ENCODE results near the gene DTX1. TPM values are rescaled to one million over a fixed set of nuclear protein-coding genes. Genes with fewer than 3 reads are reported as not detected.
A peak's percentile ranks its signal among the peaks of the same experiment; 100 is the strongest.

DTX1 gene
- total and polyA plus RNA-seq, 5 donors from 2014 or later: 0.64 to 7.8 (median 0.95) TPM

DNA sequence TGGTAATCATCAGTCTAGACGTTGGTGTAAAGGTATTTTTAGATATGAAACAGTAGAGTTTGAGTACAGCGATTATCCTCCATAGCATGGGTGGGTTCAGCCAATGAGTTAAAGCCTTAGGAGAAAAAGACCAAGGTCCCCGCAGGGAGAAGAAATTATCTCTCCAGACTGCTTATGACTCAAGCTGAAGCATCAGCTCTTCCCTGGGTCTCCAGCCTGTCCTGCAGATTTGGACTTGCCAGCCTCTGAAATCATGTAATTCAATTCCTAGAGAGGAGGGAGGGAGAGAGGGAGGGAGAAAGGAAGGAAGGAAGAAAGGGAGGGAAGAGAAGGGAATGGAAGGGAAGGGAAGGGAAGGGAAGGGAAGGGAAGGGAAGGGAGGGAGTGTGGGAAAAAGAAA, 12.0 kb upstream of the DTX1 start:
- ATAC-seq (ENCODE audit: low read depth in 2 of 2) (no peak), DNase-seq (no peak)
- Mint-ChIP-seq H3K27ac (no peak overlapping the region), H3K36me3 (no peaks in the 10 kb centered on the region), H3K27me3 (peaks cover 15% of the 10 kb centered on the region), H3K4me3 (no peak overlapping the region), H3K9me3 (no peaks in the 10 kb centered on the region), H3K4me1 (peaks cover 0 to 9% (median 2%) of the 10 kb centered on the region in 4 donors)
- H3K27me3 ChIP-seq (ENCODE audit: control insufficient read depth, insufficient read depth, low read length): peaks cover 2% of the 10 kb centered on the region
- H3K9me3 ChIP-seq (ENCODE audit: control insufficient read depth in 2 of 2, low read length in 2 of 2): no peaks in the 10 kb centered on the region
- H3K4me3 ChIP-seq (ENCODE audit: low read depth, low read length): no peak overlapping the region
- peaks cover 5% of the 10 kb centered on the region for H3K4me1 ChIP-seq (ENCODE audit: control insufficient read depth, insufficient read depth, low read length, poor library complexity, severe bottlenecking)
- no peaks in the 10 kb centered on the region for H3K36me3 ChIP-seq (ENCODE audit: control insufficient read depth, insufficient read depth, low read length)
- no peak overlapping the region for H3K27ac ChIP-seq (ENCODE audit: insufficient read depth, low read length, poor library complexity, severe bottlenecking)

GRCh38 chr12:113048716-113049127, 7.8 kb upstream of the DTX1 start:
- Mint-ChIP-seq H3K27me3 (peaks cover 8% of the 10 kb centered on the region), H3K27ac (no peak overlapping the region), H3K36me3 (no peaks in the 10 kb centered on the region), H3K9me3 (no peaks in the 10 kb centered on the region), H3K4me3 (no peak overlapping the region), H3K4me1 (peaks cover 0 to 36% (median 14%) of the 10 kb centered on the region in 4 donors)
- peak; percentile 74 to 78 for ATAC-seq (ENCODE audit: low read depth in 2 of 2)
- peaks cover 5% of the 10 kb centered on the region for H3K4me1 ChIP-seq (ENCODE audit: control insufficient read depth, insufficient read depth, low read length, poor library complexity, severe bottlenecking)
- peak; percentile 39 to 72 (median 65) for DNase-seq
- H3K27me3 ChIP-seq (ENCODE audit: control insufficient read depth, insufficient read depth, low read length): peaks cover 2% of the 10 kb centered on the region
- H3K4me3 ChIP-seq (ENCODE audit: low read depth, low read length): no peak overlapping the region
- H3K36me3 ChIP-seq (ENCODE audit: control insufficient read depth, insufficient read depth, low read length): no peaks in the 10 kb centered on the region
- no peak overlapping the region for H3K27ac ChIP-seq (ENCODE audit: insufficient read depth, low read length, poor library complexity, severe bottlenecking)
- no peaks in the 10 kb centered on the region for H3K9me3 ChIP-seq (ENCODE audit: control insufficient read depth in 2 of 2, low read length in 2 of 2)

DNA sequence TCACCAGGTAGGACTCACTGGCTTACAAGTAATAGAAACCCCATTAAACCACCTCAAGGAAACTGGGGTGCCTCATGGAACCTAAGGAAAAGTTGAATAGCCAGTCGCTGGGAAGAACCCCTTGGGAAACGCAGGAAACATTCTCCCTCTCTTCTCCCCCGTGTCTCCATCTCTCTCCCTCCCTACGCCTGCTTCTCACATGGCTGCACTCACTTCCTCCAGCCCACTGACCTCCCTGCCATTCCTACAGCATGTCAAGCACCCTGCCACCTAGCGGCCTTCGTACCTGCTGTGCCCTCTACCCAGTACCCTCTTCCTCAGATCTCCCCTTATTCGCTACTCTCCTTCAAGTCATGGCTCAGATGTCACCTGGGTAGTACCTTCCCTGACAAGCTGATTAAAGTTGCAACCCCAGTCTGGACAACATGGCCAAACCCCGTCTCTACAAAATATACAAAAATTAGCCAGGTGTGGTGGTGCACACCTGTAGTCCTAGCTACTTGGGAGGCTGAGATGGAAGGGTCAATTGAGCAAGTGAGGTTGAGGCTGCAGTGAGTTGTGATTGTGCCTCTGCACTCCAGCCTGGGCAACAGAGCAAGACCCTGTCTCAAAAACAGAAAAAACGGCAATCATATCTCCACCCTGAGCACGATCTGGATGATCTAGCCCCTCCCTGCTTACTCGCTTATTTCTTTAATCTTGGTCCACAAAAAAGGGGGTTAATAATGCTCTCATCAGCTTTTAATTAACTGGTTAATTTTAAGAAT, 6.4 kb upstream of the DTX1 start:
- ATAC-seq (ENCODE audit: low read depth in 2 of 2): no peak
- peaks cover 11% of the 10 kb centered on the region for H3K27me3 Mint-ChIP-seq

DNA sequence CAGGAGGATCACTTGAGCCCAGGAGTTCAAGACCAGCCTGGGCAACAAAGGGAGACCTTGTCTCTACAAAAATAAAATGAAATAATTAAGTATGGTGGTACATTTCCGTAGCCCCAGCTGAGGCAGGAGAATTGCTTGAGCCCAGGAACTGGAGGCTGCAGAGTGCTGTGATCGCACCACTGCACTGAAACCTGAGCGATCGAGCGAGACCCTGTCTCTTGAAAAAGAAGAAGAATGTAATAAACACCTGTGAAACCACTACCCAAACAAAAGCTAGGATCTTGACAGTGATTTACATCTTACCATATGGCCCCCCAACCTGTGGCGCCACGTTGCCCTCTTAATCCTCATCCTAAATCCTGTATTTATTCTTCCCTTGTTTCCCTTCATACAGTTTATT, 5.7 kb upstream of the DTX1 start:
- DNase-seq: no peak
- Mint-ChIP-seq H3K4me3 (no peak overlapping the region), H3K27me3 (peaks cover 12% of the 10 kb centered on the region), H3K9me3 (no peaks in the 10 kb centered on the region), H3K27ac (no peak overlapping the region), H3K36me3 (no peaks in the 10 kb centered on the region), H3K4me1 (peaks cover 0 to 49% (median 19%) of the 10 kb centered on the region in 4 donors)
- H3K27ac ChIP-seq (ENCODE audit: insufficient read depth, low read length, poor library complexity, severe bottlenecking): no peak overlapping the region
- no peak for ATAC-seq (ENCODE audit: low read depth in 2 of 2)
- no peak overlapping the region for H3K4me3 ChIP-seq (ENCODE audit: low read depth, low read length)
- no peaks in the 10 kb centered on the region for H3K9me3 ChIP-seq (ENCODE audit: control insufficient read depth in 2 of 2, low read length in 2 of 2)
- H3K36me3 ChIP-seq (ENCODE audit: control insufficient read depth, insufficient read depth, low read length): no peaks in the 10 kb centered on the region
- peaks cover 11% of the 10 kb centered on the region for H3K4me1 ChIP-seq (ENCODE audit: control insufficient read depth, insufficient read depth, low read length, poor library complexity, severe bottlenecking)
- peaks cover 4% of the 10 kb centered on the region for H3K27me3 ChIP-seq (ENCODE audit: control insufficient read depth, insufficient read depth, low read length)

More for the DNA sequence above, 6.4 kb upstream of the DTX1 start:
- Histone ChIP-seq H3K27ac (ENCODE audit: insufficient read depth, low read length, poor library complexity, severe bottlenecking) (no peak overlapping the region), H3K4me1 (ENCODE audit: control insufficient read depth, insufficient read depth, low read length, poor library complexity, severe bottlenecking) (peaks cover 7% of the 10 kb centered on the region), H3K27me3 (ENCODE audit: control insufficient read depth, insufficient read depth, low read length) (peaks cover 4% of the 10 kb centered on the region), H3K36me3 (ENCODE audit: control insufficient read depth, insufficient read depth, low read length) (no peaks in the 10 kb centered on the region), H3K9me3 (ENCODE audit: control insufficient read depth in 2 of 2, low read length in 2 of 2) (no peaks in the 10 kb centered on the region), H3K4me3 (ENCODE audit: low read depth, low read length) (no peak overlapping the region)
- Mint-ChIP-seq H3K4me3 (no peak overlapping the region), H3K36me3 (no peaks in the 10 kb centered on the region), H3K27ac (no peak overlapping the region), H3K4me1 (peaks cover 0 to 47% (median 18%) of the 10 kb centered on the region in 4 donors), H3K9me3 (no peaks in the 10 kb centered on the region)
- DNase-seq: no peak

DNA sequence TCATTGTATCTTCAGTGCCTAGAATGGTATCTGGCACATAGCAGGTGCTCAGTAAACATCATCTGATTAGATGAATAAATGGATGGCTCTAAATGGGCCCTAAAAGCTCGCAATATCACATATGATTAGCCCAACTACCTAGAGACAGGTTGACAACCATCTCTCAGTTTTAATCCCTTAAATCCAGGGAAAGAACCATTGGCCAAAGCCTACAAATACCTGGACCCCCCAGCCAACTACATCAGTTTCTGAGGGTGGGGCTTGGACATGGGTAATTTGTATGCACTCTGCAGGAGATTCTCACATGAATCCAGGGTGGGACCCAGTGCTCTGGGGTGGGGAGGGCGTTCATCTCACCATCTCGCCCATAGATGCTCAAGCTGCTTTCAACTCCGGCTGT, 4.8 kb upstream of the DTX1 start:
- Histone ChIP-seq H3K27me3 (ENCODE audit: control insufficient read depth, insufficient read depth, low read length) (peaks cover 2% of the 10 kb centered on the region), H3K36me3 (ENCODE audit: control insufficient read depth, insufficient read depth, low read length) (no peaks in the 10 kb centered on the region), H3K27ac (ENCODE audit: insufficient read depth, low read length, poor library complexity, severe bottlenecking) (no peak overlapping the region), H3K4me3 (ENCODE audit: low read depth, low read length) (no peak overlapping the region), H3K4me1 (ENCODE audit: control insufficient read depth, insufficient read depth, low read length, poor library complexity, severe bottlenecking) (peaks cover 20% of the 10 kb centered on the region), H3K9me3 (ENCODE audit: control insufficient read depth in 2 of 2, low read length in 2 of 2) (no peaks in the 10 kb centered on the region)
- peak overlapping the region in 1 of 3 donors; percentile 11 for H3K27ac Mint-ChIP-seq
- H3K36me3 Mint-ChIP-seq: no peaks in the 10 kb centered on the region
- H3K27me3 Mint-ChIP-seq: peaks cover 12% of the 10 kb centered on the region
- H3K9me3 Mint-ChIP-seq: no peaks in the 10 kb centered on the region
- DNase-seq (no peak), ATAC-seq (ENCODE audit: low read depth in 2 of 2) (no peak)
- H3K4me1 Mint-ChIP-seq: peaks cover 0 to 54% (median 22%) of the 10 kb centered on the region in 4 donors
- no peak overlapping the region for H3K4me3 Mint-ChIP-seq

DNA sequence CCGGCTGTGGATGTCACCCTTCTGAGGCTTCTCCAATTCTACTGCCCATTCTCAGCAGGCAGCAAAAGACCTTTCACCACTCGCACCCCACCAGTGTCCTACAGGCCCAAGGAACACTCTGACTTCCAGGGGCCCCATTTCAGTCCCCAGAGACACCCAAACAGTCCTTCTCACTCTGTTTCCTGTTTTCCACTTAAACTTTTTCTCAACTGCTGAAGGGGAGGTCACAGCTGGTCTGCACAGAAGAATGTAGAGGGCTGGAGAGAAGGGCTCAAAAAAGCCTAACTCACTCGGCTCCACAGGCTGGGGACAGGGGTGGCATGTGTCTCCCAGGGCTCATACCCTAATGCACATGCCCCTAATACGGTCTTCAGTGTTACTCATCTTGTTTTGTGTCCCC, 4.2 kb upstream of the DTX1 start:
- Mint-ChIP-seq H3K9me3 (no peaks in the 10 kb centered on the region), H3K27me3 (peaks cover 12% of the 10 kb centered on the region), H3K4me1 (peaks cover 0 to 54% (median 22%) of the 10 kb centered on the region in 4 donors), H3K4me3 (no peak overlapping the region), H3K36me3 (no peaks in the 10 kb centered on the region), H3K27ac (peak overlapping the region in 2 of 3 donors; percentile 21 to 40)
- ATAC-seq (ENCODE audit: low read depth in 2 of 2) (no peak), DNase-seq (no peak)
- no peak overlapping the region for H3K4me3 ChIP-seq (ENCODE audit: low read depth, low read length)
- H3K36me3 ChIP-seq (ENCODE audit: control insufficient read depth, insufficient read depth, low read length): no peaks in the 10 kb centered on the region
- peaks cover 2% of the 10 kb centered on the region for H3K27me3 ChIP-seq (ENCODE audit: control insufficient read depth, insufficient read depth, low read length)
- no peak overlapping the region for H3K27ac ChIP-seq (ENCODE audit: insufficient read depth, low read length, poor library complexity, severe bottlenecking)
- H3K9me3 ChIP-seq (ENCODE audit: control insufficient read depth in 2 of 2, low read length in 2 of 2): no peaks in the 10 kb centered on the region
- peaks cover 25% of the 10 kb centered on the region for H3K4me1 ChIP-seq (ENCODE audit: control insufficient read depth, insufficient read depth, low read length, poor library complexity, severe bottlenecking)

GRCh38 chr12:113054948-113055486, 1.5 kb upstream of the DTX1 start:
- H3K4me3 ChIP-seq (ENCODE audit: low read depth, low read length): no peak overlapping the region
- Mint-ChIP-seq H3K27me3 (peaks cover 8% of the 10 kb centered on the region), H3K4me3 (peak overlapping the region; percentile 46 to 84 (median 80)), H3K36me3 (no peaks in the 10 kb centered on the region), H3K27ac (peak overlapping the region in 2 of 3 donors; percentile 15 to 48), H3K9me3 (no peaks in the 10 kb centered on the region), H3K4me1 (peaks cover 0 to 46% (median 20%) of the 10 kb centered on the region in 4 donors)
- H3K4me1 ChIP-seq (ENCODE audit: control insufficient read depth, insufficient read depth, low read length, poor library complexity, severe bottlenecking): peaks cover 28% of the 10 kb centered on the region
- no peak overlapping the region for H3K27ac ChIP-seq (ENCODE audit: insufficient read depth, low read length, poor library complexity, severe bottlenecking)
- H3K27me3 ChIP-seq (ENCODE audit: control insufficient read depth, insufficient read depth, low read length): peaks cover 2% of the 10 kb centered on the region
- H3K36me3 ChIP-seq (ENCODE audit: control insufficient read depth, insufficient read depth, low read length): no peaks in the 10 kb centered on the region
- H3K9me3 ChIP-seq (ENCODE audit: control insufficient read depth in 2 of 2, low read length in 2 of 2): no peaks in the 10 kb centered on the region
- DNase-seq (no peak), ATAC-seq (ENCODE audit: low read depth in 2 of 2) (no peak)
